H7 (cell line): ENCODE data around the gene IGSF3. TPM values are rescaled to one million over a fixed set of nuclear protein-coding genes. Genes with fewer than 3 reads are reported as not detected.

Source experiments
- DNase-seq: peaks from one replicate; pipeline ENCODE4 v3.0.0; 2012
- H3K27me3 ChIP-seq: 2 replicates; pipeline ENCODE4 v1.6.0; 2011; ENCODE audit warnings: mild to moderate bottlenecking, low read length; ENCODE audit not compliant: control insufficient read depth, insufficient read depth
- H3K36me3 ChIP-seq: replicated peaks from 2 replicates; pipeline ENCODE4 v1.5.1; 2011; ENCODE audit warnings: low read length; ENCODE audit not compliant: control insufficient read depth, insufficient read depth
- H3K4me3 ChIP-seq: 2 replicates; pipeline ENCODE4 v1.5.1; 2011; ENCODE audit warnings: low read depth, mild to moderate bottlenecking, control low read depth, low read length, moderate library complexity; ENCODE audit not compliant: insufficient read depth
- total RNA-seq: library from RNA; depleted of rRNA; stranded (reverse); fragments of >200 nt; shearing (Covaris generic); gene quantifications from 2 replicates; pipeline ENCODE4 v1.2.3, GENCODE V29; 2014

Gene IGSF3
- total RNA-seq, 1 experiment from 2014 or later, result 58.7 TPM

DNA sequence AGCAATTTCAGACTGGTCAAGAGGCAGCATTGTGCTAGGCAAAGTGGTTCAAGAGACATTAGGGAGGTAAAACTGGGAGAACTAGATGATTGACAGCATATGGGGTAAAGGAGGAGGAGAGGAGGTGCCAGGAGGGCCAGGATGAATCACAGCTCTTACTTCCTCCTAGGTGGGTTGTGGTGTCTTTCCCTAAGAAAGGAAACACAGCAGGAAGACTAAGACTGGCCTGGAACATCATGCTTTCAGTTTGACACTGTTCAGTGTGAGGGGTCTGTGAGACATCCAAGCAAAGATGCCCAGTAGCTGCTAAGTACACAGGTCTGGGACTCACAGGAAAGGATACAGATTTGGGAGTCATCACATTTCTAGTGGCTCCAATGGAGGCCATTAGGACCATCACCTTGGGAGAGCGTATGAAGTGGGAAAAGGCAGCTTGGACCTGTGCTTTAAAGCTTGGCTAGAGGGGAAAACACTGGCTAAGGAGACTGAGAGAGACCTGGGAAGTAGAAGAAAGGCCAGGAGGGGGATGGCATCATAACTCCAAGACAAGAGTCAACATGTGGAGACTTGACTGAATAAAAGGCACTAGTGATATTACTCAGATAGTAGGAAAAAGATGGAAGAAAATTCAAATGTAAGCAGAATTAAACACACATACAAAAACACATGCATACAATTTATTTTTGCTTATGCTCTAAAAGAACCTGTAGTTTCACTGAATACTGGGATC is 114.0 kb downstream of the IGSF3 start:
- no peaks in the 10 kb centered on the region for H3K36me3 ChIP-seq
- H3K4me3 ChIP-seq, result no peak overlapping the region
- peak; percentile 48 for DNase-seq
- H3K27me3 ChIP-seq, result no peaks in the 10 kb centered on the region

GRCh38 chr1:116546354-116546977 is 121.1 kb downstream of the IGSF3 start:
- H3K27me3 ChIP-seq, result no peaks in the 10 kb centered on the region
- H3K36me3 ChIP-seq, result no peaks in the 10 kb centered on the region
- no peak for DNase-seq
- H3K4me3 ChIP-seq, result no peak overlapping the region

- Histone ChIP-seq H3K36me3 (no peaks in the 10 kb centered on the region), H3K4me3 (no peak overlapping the region), H3K27me3 (no peaks in the 10 kb centered on the region)
- no peak for DNase-seq
Observed at GRCh38 chr1:116545359-116545705, 122.2 kb downstream of the IGSF3 start.

DNA sequence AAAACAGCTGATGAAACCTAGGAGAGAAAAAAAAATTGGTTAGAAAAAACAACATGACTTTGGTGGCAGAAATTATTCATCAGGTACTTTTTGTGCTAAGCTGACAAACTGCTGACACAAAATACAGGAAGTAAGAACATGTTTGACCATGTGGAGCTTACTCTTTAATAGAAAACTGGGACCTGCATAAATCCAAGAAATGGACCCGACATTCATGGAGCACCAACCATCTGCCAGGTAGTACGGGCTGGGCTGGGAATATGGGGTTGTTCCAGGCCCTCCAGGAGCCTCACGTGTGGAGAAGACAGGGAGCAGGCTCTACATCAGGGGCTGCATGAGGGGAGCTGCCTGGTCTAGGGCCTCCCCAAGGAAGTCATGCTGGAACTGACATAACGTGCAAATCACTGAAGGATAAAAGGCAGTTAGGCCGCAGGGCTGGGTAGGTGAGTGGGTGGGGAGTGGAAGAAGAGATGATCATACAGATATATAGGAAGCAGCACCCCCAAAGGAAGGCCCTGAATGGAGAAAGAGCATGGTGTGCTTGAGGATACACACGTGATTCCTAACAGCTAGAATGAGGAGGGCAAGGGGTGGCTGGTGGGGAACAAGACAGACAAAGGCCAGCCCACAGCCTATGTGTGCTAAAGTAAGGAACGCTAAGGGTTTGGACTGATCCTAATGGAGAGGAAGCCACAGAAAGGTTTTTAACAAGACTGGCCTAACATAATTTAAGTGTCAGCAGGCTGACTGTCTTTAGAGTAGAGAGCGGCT is 122.8 kb downstream of the IGSF3 start:
- no peak for DNase-seq
- no peaks in the 10 kb centered on the region for H3K36me3 ChIP-seq
- no peaks in the 10 kb centered on the region for H3K27me3 ChIP-seq
- H3K4me3 ChIP-seq, result no peak overlapping the region

GRCh38 chr1:116540088-116540487 is 127.4 kb downstream of the IGSF3 start:
- Histone ChIP-seq H3K36me3 (no peaks in the 10 kb centered on the region), H3K4me3 (no peak overlapping the region), H3K27me3 (no peaks in the 10 kb centered on the region)
- no peak for DNase-seq

- Histone ChIP-seq H3K4me3 (no peak overlapping the region), H3K36me3 (no peaks in the 10 kb centered on the region), H3K27me3 (no peaks in the 10 kb centered on the region)
- DNase-seq, result no peak
Observed at GRCh38 chr1:116538544-116538943, 129.0 kb downstream of the IGSF3 start.

GRCh38 chr1:116537898-116538297 is 129.6 kb downstream of the IGSF3 start:
- H3K4me3 ChIP-seq, result no peak overlapping the region
- H3K27me3 ChIP-seq, result no peaks in the 10 kb centered on the region
- no peak for DNase-seq
- H3K36me3 ChIP-seq, result no peaks in the 10 kb centered on the region

DNA sequence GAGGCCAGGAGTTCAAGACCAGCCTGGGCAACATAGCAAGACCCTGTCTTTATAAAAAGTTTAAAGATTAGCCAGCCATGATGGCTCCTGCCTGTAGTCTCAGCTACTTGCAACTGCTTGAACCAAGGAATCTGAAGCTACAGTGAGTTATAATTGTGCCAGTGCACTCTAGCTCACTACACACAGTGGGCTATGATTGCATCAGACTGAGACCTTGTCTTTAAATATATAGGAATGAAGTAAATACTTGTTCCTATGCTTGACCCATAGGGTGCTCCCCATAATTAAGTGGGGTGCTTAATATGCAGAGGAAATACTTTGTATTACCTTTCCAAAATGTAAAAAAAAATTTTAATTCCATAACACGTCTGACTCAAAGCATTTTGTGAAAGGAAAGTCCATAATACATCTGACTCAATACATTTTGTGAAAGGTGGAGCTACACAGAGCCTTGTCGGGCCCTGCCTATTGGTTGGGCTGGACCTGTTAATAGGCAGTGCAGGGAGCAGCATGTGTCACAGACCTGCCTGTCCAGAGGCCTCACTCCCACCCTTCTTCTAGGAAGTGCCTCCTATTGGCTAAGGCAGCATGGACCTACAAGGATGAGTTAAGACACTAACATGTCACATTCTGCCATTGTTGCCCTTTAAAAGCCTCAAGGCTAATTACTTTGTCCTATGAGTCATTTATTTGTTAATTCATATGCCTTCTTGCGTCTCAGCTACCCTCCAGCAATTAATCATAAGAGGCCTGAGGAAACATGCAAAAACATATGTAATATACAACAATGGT is 130.3 kb downstream of the IGSF3 start:
- Histone ChIP-seq H3K36me3 (no peaks in the 10 kb centered on the region), H3K4me3 (no peak overlapping the region), H3K27me3 (no peaks in the 10 kb centered on the region)
- DNase-seq, result no peak

DNA sequence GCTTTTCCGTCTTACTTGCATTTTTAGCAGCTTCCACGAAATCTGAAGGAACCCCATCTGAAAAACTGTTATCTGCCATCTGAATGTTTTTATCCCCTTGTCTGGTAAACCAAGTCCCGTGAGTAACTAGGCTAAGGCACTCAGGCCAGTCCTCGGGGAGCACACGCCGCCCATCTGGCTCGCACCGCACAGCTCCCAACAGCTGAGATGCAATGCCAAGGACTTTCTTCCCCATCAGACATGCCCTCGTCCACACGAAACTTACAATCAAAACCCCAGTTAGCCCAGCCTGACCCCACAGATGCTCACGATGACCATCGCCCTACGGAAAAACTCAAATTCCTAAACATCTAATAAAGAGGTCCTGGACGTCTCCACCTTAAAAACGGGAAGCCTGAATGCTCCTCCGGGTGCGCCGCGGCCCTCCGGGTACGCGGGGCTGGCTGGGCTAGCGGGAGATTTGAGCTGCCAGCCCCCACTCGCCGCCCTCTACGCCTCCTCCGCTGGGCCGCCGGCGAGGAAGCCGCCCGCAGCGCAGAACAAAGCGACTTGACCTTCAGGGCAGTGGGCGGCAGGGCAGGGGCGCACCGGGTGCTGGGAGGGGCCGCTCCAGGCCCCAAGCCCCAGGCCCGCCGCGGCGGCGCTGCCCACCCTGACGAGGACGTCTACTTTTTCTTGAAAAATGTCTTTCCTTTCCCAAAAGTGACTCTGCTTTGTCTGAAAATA is 133.4 kb downstream of the IGSF3 start:
- Histone ChIP-seq H3K27me3 (no peaks in the 10 kb centered on the region), H3K36me3 (no peaks in the 10 kb centered on the region), H3K4me3 (no peak overlapping the region)
- DNase-seq, result peak; percentile 33

GRCh38 chr1:116533429-116533820 is 134.1 kb downstream of the IGSF3 start:
- Histone ChIP-seq H3K36me3 (no peaks in the 10 kb centered on the region), H3K4me3 (no peak overlapping the region), H3K27me3 (no peaks in the 10 kb centered on the region)
- no peak for DNase-seq

DNA sequence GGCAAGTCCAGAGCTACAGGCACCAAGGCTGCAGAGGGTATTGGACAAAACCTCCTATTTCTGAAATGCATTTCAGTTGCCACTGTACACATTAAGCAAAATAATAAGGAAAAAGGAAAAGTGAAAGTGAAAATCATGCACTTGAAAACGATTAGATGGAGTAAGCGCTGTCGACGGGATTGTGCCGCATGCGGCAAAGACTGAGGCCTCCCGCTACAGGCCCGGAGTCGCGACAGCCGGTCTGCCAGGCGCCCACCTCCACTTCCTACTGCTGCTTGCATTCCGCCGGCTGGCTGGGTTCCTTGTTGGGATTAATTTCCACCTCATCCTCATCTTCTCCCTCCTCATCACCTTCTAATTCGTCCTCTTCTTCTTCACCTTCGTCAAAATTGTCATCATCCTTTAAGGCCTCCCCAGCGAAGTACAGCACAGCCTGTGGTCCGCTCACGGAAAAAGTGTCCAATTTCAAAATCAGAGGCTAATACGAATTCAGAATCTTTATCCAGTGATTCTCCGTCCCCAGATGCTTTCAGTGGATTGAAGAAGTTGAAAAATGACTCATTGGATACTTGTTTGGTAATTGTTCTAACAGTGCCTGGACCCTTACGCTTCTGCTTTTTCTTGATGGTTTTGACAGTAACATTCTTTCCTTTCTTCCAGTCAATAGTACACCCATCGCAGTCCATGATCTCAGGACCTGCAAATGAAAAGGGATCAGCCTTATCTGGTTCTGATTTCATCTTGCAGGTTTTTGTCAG is 134.7 kb downstream of the IGSF3 start:
- DNase-seq, result no peak
- Histone ChIP-seq H3K27me3 (no peaks in the 10 kb centered on the region), H3K4me3 (no peak overlapping the region), H3K36me3 (no peaks in the 10 kb centered on the region)

GRCh38 chr1:116531917-116532316 is 135.6 kb downstream of the IGSF3 start:
- H3K27me3 ChIP-seq, result no peaks in the 10 kb centered on the region
- no peak overlapping the region for H3K4me3 ChIP-seq
- H3K36me3 ChIP-seq, result no peaks in the 10 kb centered on the region
- DNase-seq, result peak; percentile 47

DNA sequence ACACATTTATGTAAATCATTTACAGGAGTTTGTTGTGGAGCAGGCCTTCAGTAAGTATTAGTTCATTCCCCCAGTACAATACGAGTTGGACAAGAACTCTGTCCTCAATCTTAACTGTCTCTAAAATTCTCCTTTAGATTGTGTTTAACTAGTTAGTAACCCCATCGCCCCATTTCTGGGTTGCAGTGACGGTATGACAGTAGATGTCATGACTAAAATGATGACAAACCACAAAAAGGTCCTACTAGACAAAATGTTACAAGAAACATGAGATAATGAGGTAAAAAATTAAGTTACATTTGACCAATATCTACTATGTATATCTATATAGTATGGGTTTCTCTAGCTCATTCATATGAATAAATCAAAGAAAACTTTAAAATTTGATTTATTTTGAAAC is 137.9 kb downstream of the IGSF3 start:
- no peaks in the 10 kb centered on the region for H3K27me3 ChIP-seq
- no peak for DNase-seq

More for the DNA sequence above, 137.9 kb downstream of the IGSF3 start:
- no peaks in the 10 kb centered on the region for H3K36me3 ChIP-seq
- H3K4me3 ChIP-seq, result no peak overlapping the region
